ENCODE data around the gene CIAO2B. TPM values are rescaled to one million over a fixed set of nuclear protein-coding genes. Genes with fewer than 3 reads are reported as not detected.
A peak's percentile ranks its signal among the peaks of the same experiment; 100 is the strongest.

CIAO2B gene
- total RNA-seq, 2 experiments from 2014 or later, result 150 to 162 TPM

DNA sequence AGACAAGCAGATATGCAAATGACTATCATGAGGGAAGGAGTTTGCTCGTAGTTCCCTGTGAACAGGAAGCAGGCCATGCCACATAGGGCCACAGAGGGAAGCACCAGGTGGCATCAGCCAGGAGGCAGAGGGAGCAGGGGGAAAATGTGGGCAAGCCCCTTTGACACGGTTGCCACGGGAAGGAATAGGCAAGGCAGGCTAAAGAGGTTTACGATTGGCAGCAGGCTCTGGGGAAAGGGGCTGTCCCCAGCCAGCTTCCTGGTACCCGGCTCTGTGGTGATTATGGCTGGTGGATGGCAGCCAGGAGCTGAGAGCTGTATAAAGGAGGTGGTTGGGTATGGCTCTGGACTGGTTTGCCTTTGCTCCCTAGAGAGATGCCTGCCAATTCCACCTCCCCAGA lies 27.7 kb upstream of the CIAO2B start:
- Mint-ChIP-seq H3K4me1 (ENCODE audit: low read depth) (peaks cover 16% of the 10 kb centered on the region), H3K36me3 (ENCODE audit: low read depth) (no peaks in the 10 kb centered on the region), H3K27ac (peak overlapping the region; percentile 83), H3K27me3 (peaks cover 4% of the 10 kb centered on the region), H3K9me3 (no peaks in the 10 kb centered on the region), H3K4me3 (peak overlapping the region; percentile 23)
- ChIA-PET CTCF (interaction anchor here (0.7 to 5.5 kb wide), 21 partner anchors 8 to 223 kb away, joined by 3 to 32 read pairs (median 4); no protein-coding TSS in a partner anchor), POLR2A (no interaction called here)
- TF ChIP-seq, protein P1, sequence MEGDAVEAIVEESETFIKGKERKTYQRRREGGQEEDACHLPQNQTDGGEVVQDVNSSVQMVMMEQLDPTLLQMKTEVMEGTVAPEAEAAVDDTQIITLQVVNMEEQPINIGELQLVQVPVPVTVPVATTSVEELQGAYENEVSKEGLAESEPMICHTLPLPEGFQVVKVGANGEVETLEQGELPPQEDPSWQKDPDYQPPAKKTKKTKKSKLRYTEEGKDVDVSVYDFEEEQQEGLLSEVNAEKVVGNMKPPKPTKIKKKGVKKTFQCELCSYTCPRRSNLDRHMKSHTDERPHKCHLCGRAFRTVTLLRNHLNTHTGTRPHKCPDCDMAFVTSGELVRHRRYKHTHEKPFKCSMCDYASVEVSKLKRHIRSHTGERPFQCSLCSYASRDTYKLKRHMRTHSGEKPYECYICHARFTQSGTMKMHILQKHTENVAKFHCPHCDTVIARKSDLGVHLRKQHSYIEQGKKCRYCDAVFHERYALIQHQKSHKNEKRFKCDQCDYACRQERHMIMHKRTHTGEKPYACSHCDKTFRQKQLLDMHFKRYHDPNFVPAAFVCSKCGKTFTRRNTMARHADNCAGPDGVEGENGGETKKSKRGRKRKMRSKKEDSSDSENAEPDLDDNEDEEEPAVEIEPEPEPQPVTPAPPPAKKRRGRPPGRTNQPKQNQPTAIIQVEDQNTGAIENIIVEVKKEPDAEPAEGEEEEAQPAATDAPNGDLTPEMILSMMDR (IDR thresholded peaks at IDR 0.05), result no peak
- intact Hi-C loops (cut with micrococcal nuclease), result no loop called here
- ATAC-seq, result peak; percentile 50
- DNase-seq, result peak; percentile 48

DNA sequence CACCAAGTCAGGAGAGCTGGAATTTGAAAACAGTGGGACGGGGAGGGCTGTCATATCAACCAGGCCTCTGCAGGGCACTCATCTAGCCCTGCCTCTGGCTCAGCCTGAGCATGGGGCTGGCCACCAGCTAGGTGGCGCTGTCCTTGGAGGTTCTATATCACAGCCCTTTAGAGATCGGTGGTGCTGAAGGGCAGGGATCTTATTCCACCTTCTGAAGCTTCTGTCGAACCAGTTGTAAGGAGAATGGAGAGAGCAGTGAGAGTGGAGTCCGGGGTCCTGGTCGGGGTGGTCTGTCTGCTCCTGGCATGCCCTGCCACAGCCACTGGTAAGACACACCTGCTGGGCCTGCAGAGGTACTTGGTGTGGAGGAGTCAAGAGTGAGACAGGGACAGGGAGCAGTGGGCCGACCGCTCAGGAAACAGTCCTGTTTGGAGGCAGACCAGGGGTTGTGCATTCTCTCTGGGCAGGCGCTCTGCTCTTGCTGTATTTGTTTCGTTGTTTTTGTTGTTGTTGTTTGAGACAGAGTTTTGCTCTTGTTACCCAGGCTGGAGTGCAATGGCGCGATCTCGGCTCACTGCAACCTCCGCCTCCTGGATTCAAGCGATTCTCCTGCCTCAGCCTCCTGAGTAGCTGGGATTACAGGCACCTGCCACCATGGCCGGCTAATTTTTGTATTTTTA lies 27.0 kb upstream of the CIAO2B start, which contains the start of gene CES3:
TSS of gene CES3 (plus strand) at position 202 of the 680 bp plus-strand sequence. CDS start at position 244, 42 bp downstream.
- DNase-seq (peak; percentile 84), ATAC-seq (peak; percentile 94)
- POLR2A ChIA-PET, result interaction anchor here (1.3 kb wide), 1 partner anchor 8 kb away, joined by 3 read pairs; no protein-coding TSS in a partner anchor
- TF ChIP-seq, protein P1 (IDR thresholded peaks at IDR 0.05), result peak; percentile 78
- H3K27ac Mint-ChIP-seq, result peak within 1 kb of the TSS; percentile 83
- peaks cover 16% of the 10 kb centered on the region for H3K4me1 Mint-ChIP-seq (ENCODE audit: low read depth)
- H3K9me3 Mint-ChIP-seq, result no peaks in the 10 kb centered on the region
- H3K4me3 Mint-ChIP-seq, result peak within 1 kb of the TSS; percentile 24
- CTCF ChIA-PET, result interaction anchor here (0.5 to 5.5 kb wide), 40 partner anchors 8 to 316 kb away, joined by 3 to 32 read pairs (median 4); partner anchors contain the start of genes CDH16 and NOL3
- peaks cover 4% of the 10 kb centered on the region for H3K27me3 Mint-ChIP-seq
- no peaks in the 10 kb centered on the region for H3K36me3 Mint-ChIP-seq (ENCODE audit: low read depth)
- intact Hi-C loops (cut with micrococcal nuclease), result no loop called here

DNA sequence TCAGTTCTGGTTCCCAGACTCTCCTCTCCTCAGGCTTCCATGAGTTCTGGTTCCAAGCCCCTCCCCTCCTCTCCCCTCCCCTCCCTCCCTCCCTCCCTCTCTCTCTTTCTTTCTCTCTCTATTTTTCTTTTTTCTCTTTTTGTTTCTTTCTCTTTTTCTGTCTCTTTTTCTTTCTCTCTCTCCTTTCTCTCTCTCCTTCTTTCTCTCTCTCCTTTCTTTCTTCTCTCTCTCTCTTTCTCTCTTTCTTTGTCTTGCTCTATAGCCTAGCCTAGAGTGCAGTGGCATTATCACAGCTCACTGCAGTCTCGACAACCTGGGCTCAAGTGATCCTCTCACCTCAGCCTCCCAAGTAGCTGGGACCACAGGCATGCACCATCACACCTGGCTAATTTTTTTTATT lies 26.1 kb upstream of the CIAO2B start:
- no peaks in the 10 kb centered on the region for H3K36me3 Mint-ChIP-seq (ENCODE audit: low read depth)
- peaks cover 16% of the 10 kb centered on the region for H3K4me1 Mint-ChIP-seq (ENCODE audit: low read depth)
- TF ChIP-seq, protein P1 (IDR thresholded peaks at IDR 0.05), result no peak
- H3K4me3 Mint-ChIP-seq, result no peak overlapping the region
- ATAC-seq (no peak), DNase-seq (no peak)
- H3K9me3 Mint-ChIP-seq, result no peaks in the 10 kb centered on the region
- intact Hi-C loops (cut with micrococcal nuclease), result no loop called here
- no peak overlapping the region for H3K27ac Mint-ChIP-seq
- ChIA-PET POLR2A (interaction anchor here (1.3 kb wide), 1 partner anchor 7 kb away, joined by 3 read pairs; no protein-coding TSS in a partner anchor), CTCF (interaction anchor here (0.7 to 5.5 kb wide), 25 partner anchors 10 to 505 kb away, joined by 3 to 32 read pairs (median 5); partner anchors contain the start of gene NOL3)
- peaks cover 4% of the 10 kb centered on the region for H3K27me3 Mint-ChIP-seq

DNA sequence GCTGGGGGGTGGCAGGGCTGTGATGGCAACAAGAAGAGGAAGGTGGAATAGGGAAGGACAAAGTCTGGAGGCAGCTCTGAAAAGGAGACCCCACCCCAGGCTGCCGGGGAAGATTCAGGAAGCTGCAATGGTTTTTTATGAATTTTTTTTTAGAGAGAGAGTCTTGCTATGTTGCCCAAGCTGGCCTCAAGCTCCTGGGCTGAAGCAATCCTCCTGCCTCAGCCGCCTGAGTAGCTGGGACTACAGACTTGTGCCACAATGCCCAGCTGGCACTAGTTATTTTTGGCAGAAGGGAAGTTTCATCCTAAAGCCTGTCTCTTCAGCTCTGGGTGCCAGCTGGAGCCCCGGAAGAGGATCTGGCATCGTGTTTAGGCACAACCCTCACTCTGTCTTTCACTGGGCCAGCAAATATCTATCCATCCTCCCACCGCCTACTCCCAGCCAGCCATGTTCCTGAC lies 25.5 kb upstream of the CIAO2B start:
- no peak overlapping the region for H3K4me3 Mint-ChIP-seq
- ATAC-seq (no peak), DNase-seq (no peak)
- H3K9me3 Mint-ChIP-seq, result no peaks in the 10 kb centered on the region
- peaks cover 16% of the 10 kb centered on the region for H3K4me1 Mint-ChIP-seq (ENCODE audit: low read depth)
- intact Hi-C loops (cut with micrococcal nuclease), result no loop called here
- H3K27me3 Mint-ChIP-seq, result no peaks in the 10 kb centered on the region
- no peak overlapping the region for H3K27ac Mint-ChIP-seq
- CTCF ChIA-PET, result interaction anchor here (0.9 to 5.5 kb wide), 16 partner anchors 19 to 506 kb away, joined by 3 to 32 read pairs (median 4); partner anchors contain the start of gene NOL3
- no peaks in the 10 kb centered on the region for H3K36me3 Mint-ChIP-seq (ENCODE audit: low read depth)
- POLR2A ChIA-PET, result no interaction called here
- TF ChIP-seq, protein P1 (IDR thresholded peaks at IDR 0.05), result no peak

Measured in activated CD8-positive, alpha-beta T cell treated with anti-CD3 and anti-CD28 coated beads for 36 hours (primary cell).